ENCODE data around the gene MOSMO. TPM values are rescaled to one million over a fixed set of nuclear protein-coding genes. Genes with fewer than 3 reads are reported as not detected.

MOSMO gene
- total RNA-seq: 10 to 100 TPM; 10.9 to 14.2 TPM

DNA sequence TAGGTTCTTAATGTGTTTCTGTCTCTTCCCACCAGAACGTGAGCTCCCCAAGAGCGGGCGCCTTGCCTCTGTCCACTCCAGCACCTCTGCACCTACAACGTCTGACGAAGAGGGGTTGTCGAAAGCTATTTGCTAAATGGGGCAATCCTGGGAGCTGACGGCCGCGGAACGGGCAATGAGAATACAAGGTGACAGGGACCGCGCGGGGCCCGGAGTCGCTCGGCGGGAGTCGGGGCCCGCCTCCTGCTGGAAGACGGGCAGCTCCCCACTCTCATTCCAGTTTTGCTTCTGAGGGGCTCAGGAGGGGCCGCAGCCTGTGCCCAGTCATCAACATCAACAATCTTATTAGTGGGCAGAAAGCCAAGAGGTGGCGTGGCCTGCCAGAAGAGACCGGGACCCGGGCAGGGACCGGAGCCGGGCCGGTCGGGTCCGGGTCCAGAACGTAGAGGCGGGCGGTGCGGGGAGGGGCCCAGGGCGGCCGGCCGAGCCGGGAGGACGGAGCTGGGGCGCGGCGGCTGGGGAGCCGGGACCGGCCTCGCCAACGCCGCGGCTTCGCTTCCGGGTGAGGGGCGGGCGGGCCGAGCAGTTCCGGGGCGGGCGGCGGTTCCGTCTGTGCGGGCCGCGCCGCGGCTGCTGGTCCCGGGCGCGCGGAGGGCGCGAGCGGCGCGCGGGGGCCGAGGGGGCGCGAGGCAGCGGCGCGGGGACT is at the start of gene MOSMO:
Gene MOSMO (plus strand): TSS at position 603 of the 706 bp plus-strand sequence. CDS start 191 bp downstream, outside the sequence.
- Mint-ChIP-seq H3K4me1 (peaks cover 25% of the 10 kb centered on the region), H3K27ac (peak within 1 kb of the TSS; percentile 89), H3K27me3 (no peaks in the 10 kb centered on the region), H3K4me3 (peak within 1 kb of the TSS; percentile 94), H3K9me3 (no peaks in the 10 kb centered on the region), H3K36me3 (ENCODE audit: low read depth) (no peaks in the 10 kb centered on the region)
- ATAC-seq (replicated peaks): peak; percentile 96

DNA sequence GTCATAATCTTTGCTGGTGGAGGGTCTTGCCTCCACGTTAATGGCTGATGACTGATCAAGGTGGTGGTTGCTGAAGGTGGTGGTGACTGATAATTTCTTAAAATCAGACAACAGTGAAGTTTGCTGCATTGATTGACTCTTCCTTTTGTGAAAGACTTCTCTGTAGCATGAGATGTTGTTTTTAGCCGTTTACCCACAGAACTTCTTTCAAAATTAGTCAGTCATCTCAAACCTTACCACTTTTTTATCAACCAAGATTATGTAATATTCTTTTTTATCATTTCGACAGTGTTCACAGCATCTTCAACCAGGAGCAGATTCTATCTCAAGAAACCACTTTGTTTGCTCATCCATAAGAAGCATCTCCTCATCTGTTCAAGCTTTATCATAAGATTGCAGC is 48.9 kb upstream of the MOSMO start:
- Mint-ChIP-seq H3K27me3 (no peaks in the 10 kb centered on the region), H3K4me1 (peaks cover 9% of the 10 kb centered on the region), H3K4me3 (no peak overlapping the region), H3K36me3 (ENCODE audit: low read depth) (peaks cover 89% of the 10 kb centered on the region), H3K9me3 (no peaks in the 10 kb centered on the region), H3K27ac (peak overlapping the region; percentile 5)
- peak; percentile 84 for ATAC-seq (replicated peaks)

DNA sequence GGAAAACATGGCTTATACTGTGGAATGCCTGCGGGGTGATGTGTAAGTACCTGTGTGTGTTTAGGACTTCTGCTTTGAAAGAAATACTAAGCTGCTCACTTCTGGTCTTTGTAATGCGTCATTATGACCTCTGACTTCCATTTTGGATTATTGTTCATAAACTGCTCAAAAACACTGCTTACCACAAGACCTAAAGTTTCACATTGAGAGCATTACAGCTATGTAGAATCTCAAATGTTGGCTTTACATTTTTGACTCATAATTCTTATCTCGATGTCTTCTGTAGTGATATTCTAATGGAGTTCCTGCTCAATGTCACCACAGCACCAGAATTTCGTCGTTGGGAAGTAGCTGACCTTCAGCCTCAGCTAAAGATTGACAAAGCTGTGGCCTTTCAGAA is 45.4 kb upstream of the MOSMO start:
- Mint-ChIP-seq H3K9me3 (no peaks in the 10 kb centered on the region), H3K36me3 (ENCODE audit: low read depth) (peaks cover 98% of the 10 kb centered on the region), H3K4me3 (no peak overlapping the region), H3K27ac (no peak overlapping the region), H3K4me1 (peaks cover 6% of the 10 kb centered on the region), H3K27me3 (no peaks in the 10 kb centered on the region)
- ATAC-seq (replicated peaks): peak; percentile 53

DNA sequence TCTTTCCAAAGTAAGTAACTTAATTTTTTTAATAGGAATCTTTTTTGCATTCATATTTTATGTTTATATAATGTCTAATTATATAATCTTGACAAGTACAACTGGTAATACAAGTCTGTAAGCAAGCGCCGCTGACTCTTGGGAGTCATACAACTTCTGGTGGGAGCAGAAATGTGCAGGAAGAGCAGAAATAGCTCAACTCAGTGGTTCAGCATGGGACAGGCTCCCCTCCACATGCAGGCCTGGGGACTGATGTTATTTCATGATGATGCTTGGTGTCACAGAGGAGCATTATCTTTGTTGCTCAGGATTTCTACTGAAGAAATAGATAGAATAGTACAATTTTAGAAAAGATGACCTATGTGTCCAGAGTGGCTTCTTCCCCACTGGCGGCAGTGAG is 44.0 kb upstream of the MOSMO start:
- no peaks in the 10 kb centered on the region for H3K9me3 Mint-ChIP-seq
- H3K36me3 Mint-ChIP-seq (ENCODE audit: low read depth): peaks cover 98% of the 10 kb centered on the region

DNA sequence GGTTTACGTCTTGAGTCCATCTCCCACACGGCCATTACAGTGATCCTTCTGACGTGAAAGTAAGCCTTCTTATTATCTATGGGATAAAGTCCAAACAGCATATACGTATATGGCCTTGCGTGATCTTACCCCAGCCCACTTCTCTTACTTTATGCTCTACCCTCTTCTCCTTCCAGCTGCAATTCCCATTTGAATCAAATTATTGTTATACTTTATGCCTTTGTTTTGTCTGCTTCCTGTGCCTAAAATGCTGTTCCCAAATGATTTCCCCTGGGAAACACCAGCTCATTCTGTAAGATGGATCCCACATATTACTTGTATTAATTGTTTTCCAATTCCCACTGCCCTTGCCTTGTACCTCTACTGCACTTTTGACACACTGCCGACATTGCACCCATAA is 43.6 kb upstream of the MOSMO start:
- Mint-ChIP-seq H3K4me1 (peaks cover 2% of the 10 kb centered on the region), H3K9me3 (no peaks in the 10 kb centered on the region), H3K27me3 (no peaks in the 10 kb centered on the region), H3K36me3 (ENCODE audit: low read depth) (peaks cover 98% of the 10 kb centered on the region), H3K27ac (no peak overlapping the region), H3K4me3 (no peak overlapping the region)
- ATAC-seq (replicated peaks): no peak

More for the DNA sequence above, 44.0 kb upstream of the MOSMO start:
- no peaks in the 10 kb centered on the region for H3K27me3 Mint-ChIP-seq
- H3K27ac Mint-ChIP-seq: no peak overlapping the region
- peaks cover 6% of the 10 kb centered on the region for H3K4me1 Mint-ChIP-seq
- ATAC-seq (replicated peaks): no peak
- no peak overlapping the region for H3K4me3 Mint-ChIP-seq

DNA sequence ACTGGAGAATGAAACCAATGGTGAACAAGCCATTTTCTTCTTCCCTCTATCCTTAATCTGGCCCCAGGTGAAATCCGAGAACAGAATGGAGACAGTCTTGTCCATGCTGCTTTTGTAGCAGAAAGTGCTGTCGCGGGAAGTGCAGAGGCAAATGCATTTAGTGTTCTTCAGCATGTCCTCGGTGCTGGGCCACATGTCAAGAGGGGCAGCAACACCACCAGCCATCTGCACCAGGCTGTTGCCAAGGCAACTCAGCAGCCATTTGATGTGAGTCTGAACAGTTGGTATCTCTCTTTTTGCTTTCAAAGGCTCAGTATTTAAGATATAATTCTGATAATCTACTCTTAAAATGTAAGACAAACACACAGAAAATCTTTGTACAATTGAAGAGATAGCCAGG is 36.1 kb upstream of the MOSMO start:
- ATAC-seq (replicated peaks): no peak
- Mint-ChIP-seq H3K36me3 (ENCODE audit: low read depth) (peaks cover 60% of the 10 kb centered on the region), H3K4me1 (no peaks in the 10 kb centered on the region), H3K27me3 (no peaks in the 10 kb centered on the region), H3K9me3 (no peaks in the 10 kb centered on the region), H3K4me3 (no peak overlapping the region), H3K27ac (no peak overlapping the region)

DNA sequence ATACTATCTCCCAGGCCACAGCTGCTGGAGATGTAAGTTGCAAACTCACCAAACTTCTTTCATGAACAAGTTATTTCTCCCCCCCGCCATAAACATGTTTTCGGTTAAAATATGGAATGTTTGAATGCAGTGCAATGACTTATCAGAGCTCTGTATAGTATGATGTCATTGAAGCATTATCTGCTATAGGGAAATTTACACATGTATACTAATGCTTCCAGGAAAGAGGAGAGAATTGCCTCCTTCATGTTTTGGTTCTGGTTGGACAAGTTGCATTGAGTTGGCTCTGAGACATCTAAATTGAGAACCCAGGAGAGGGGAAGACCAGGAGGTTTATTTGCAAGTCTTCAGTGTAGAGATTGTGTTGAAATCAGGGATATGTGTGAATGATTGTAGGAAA is 34.0 kb upstream of the MOSMO start:
- ATAC-seq (replicated peaks): no peak
- no peak overlapping the region for H3K4me3 Mint-ChIP-seq
- no peak overlapping the region for H3K27ac Mint-ChIP-seq
- peaks cover 39% of the 10 kb centered on the region for H3K36me3 Mint-ChIP-seq (ENCODE audit: low read depth)
- no peaks in the 10 kb centered on the region for H3K9me3 Mint-ChIP-seq
- no peaks in the 10 kb centered on the region for H3K4me1 Mint-ChIP-seq
- H3K27me3 Mint-ChIP-seq: no peaks in the 10 kb centered on the region

DNA sequence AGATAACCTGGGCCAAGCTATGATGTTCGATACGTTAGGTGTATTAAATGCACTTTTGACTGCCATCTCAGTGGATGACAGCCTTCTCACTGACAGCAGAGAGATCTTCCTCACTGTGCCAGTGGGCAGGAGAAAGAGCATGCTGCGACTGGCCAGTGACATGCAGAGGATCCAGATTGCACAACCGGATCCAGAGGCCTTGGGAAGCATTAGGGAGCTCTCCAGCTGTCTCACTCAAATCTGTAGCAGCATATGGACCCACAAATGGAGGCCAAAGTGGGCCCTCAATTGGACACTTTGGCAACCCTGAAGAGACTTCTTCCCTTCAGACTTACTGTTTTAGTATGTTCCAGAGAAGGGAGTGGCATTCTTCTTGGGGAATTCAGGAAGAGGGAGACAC is 27.9 kb upstream of the MOSMO start:
- no peaks in the 10 kb centered on the region for H3K9me3 Mint-ChIP-seq
- H3K4me1 Mint-ChIP-seq: no peaks in the 10 kb centered on the region
- ATAC-seq (replicated peaks): no peak
- no peaks in the 10 kb centered on the region for H3K36me3 Mint-ChIP-seq (ENCODE audit: low read depth)
- no peak overlapping the region for H3K27ac Mint-ChIP-seq
- no peaks in the 10 kb centered on the region for H3K27me3 Mint-ChIP-seq
- no peak overlapping the region for H3K4me3 Mint-ChIP-seq

DNA sequence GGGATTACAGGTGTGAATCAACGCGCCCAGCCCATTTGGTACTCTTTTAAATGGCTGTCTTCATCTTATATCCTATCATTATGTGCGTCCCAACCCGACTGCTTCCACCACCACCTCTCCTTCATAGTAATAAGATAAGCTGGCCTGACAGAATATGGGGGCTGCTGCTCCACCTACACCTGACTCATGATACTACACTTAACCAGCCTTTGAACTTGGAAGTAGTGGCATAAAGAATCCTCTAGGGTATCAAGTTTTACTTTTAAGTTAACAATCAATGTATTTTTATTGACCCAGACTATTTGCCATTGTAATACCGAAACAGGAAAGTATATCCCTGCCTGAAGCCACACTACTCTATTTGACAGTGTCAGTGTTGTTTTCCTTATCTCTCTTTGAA is 25.8 kb upstream of the MOSMO start:
- H3K4me1 Mint-ChIP-seq: peaks cover 5% of the 10 kb centered on the region
- H3K27ac Mint-ChIP-seq: peak overlapping the region; percentile 17
- no peaks in the 10 kb centered on the region for H3K27me3 Mint-ChIP-seq
- ATAC-seq (replicated peaks): no peak
- no peak overlapping the region for H3K4me3 Mint-ChIP-seq
- H3K36me3 Mint-ChIP-seq (ENCODE audit: low read depth): peaks cover 18% of the 10 kb centered on the region
- H3K9me3 Mint-ChIP-seq: no peaks in the 10 kb centered on the region

DNA sequence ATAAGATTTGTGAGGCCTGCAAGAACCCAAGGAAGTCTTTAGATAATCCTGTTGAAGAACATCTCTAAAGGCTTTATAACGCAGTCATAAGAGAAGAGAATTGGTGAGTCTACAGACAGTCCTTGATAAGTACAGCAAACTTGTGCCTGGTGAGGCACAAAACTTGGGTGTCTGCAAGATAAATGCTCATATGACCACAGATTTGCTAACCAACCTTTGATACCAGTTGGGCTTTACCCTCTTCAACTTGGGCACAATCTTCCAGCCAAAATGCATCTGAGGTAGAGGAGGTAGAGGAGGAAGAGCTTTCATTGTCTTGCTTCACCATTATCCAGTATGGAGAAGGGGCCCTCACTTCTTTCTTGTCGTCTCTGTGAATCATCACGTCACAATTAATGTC is 23.8 kb upstream of the MOSMO start:
- Mint-ChIP-seq H3K4me1 (peaks cover 5% of the 10 kb centered on the region), H3K36me3 (ENCODE audit: low read depth) (peaks cover 18% of the 10 kb centered on the region), H3K4me3 (no peak overlapping the region), H3K27me3 (no peaks in the 10 kb centered on the region), H3K9me3 (no peaks in the 10 kb centered on the region), H3K27ac (no peak overlapping the region)
- ATAC-seq (replicated peaks): no peak

DNA sequence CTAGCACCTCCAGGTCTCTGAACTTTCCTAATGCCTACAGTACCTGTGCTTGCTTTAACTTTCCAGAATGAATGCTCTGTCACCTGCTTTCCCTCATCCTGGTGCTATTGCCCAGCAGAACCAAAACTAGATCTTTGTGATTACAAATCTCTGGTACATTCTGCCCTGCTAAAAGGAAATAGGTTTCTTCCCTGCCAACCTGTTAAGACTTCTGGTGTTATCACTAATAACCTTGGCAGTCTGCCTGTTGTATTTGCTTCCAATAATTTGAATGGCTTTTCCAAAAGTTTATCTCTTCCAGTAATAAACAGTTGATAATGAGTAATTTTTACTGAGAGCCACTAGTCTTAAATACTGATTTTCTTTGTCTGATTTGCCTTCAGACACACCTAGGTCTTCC is 22.4 kb upstream of the MOSMO start:
- H3K36me3 Mint-ChIP-seq (ENCODE audit: low read depth): peaks cover 18% of the 10 kb centered on the region
- no peak overlapping the region for H3K4me3 Mint-ChIP-seq
- peaks cover 14% of the 10 kb centered on the region for H3K4me1 Mint-ChIP-seq
- H3K9me3 Mint-ChIP-seq: no peaks in the 10 kb centered on the region
- H3K27ac Mint-ChIP-seq: peak overlapping the region; percentile 23
- no peaks in the 10 kb centered on the region for H3K27me3 Mint-ChIP-seq
- no peak for ATAC-seq (replicated peaks)

DNA sequence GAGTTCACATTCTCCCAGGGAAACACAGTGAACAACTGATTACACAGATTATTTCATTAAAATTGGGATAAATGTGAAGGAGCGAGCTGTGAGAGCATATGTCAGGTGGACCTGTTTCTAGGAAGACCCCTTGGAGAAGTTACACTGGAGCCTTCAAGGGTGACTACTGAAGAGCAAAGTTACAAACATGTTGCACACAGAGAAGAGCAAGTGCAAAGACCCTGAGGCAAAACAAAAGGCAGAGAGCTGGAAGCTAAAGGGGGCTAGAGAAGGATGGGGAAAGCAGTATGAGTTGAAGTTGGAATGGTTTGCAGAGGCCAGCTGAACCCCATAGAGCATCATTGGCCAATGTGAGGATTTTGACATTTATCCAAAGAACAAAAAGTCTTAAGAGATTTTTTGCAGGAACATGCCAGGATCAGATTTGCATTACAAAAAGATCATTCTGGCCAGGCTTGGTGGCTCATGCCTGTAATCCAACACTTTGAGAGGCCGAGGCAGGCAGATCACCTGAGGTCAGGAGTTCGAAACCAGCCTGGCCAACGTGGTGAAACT is 21.1 kb upstream of the MOSMO start:
- no peak overlapping the region for H3K4me3 Mint-ChIP-seq
- H3K27ac Mint-ChIP-seq: peak overlapping the region; percentile 20
- ATAC-seq (replicated peaks): no peak
- peaks cover 21% of the 10 kb centered on the region for H3K4me1 Mint-ChIP-seq
- peaks cover 18% of the 10 kb centered on the region for H3K36me3 Mint-ChIP-seq (ENCODE audit: low read depth)
- H3K9me3 Mint-ChIP-seq: no peaks in the 10 kb centered on the region
- no peaks in the 10 kb centered on the region for H3K27me3 Mint-ChIP-seq

DNA sequence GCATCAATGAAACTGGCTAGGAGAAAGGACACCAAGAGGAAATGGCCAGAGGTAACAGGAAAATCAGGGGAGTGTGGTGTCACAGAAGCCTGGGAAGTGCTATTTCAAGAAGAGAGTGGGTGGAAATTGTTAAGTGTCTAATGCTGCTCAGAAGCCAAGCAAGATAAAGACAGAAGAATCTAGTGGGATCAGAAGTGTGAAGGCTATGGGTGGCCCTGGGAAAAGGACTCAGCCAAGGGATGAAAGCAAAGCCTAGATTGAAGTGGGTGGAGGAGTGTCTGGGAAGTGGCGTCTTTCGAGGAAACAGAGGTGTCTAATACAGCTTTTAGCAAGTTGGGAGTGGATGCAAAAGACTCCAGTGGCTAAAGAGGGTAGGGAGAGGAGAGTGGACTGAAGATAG is 20.4 kb upstream of the MOSMO start:
- Mint-ChIP-seq H3K27ac (no peak overlapping the region), H3K4me3 (no peak overlapping the region), H3K4me1 (peaks cover 23% of the 10 kb centered on the region), H3K9me3 (no peaks in the 10 kb centered on the region), H3K36me3 (ENCODE audit: low read depth) (peaks cover 18% of the 10 kb centered on the region), H3K27me3 (no peaks in the 10 kb centered on the region)
- no peak for ATAC-seq (replicated peaks)

DNA sequence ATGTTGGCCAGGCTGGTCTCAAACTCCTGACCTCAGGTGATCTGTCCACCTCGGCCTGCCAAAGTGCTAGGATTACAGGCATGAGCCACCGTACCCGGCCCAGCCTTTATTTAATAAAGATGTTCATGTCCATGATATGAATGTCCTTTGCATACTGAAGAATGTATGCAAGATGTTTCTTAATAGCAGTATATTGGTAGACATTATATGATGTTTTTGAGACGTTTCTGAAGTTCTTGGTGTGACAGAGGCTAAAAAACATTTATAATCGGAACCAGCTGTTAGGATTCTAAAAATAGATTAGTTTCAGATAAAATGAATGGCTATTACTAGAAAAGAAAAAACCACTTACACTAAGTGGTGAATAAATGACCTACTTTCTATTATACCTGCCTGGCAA is 18.8 kb upstream of the MOSMO start:
- H3K4me1 Mint-ChIP-seq: peaks cover 28% of the 10 kb centered on the region
- H3K36me3 Mint-ChIP-seq (ENCODE audit: low read depth): peaks cover 18% of the 10 kb centered on the region
- no peaks in the 10 kb centered on the region for H3K9me3 Mint-ChIP-seq
- ATAC-seq (replicated peaks): no peak
- H3K27ac Mint-ChIP-seq: no peak overlapping the region
- no peaks in the 10 kb centered on the region for H3K27me3 Mint-ChIP-seq
- H3K4me3 Mint-ChIP-seq: no peak overlapping the region

DNA sequence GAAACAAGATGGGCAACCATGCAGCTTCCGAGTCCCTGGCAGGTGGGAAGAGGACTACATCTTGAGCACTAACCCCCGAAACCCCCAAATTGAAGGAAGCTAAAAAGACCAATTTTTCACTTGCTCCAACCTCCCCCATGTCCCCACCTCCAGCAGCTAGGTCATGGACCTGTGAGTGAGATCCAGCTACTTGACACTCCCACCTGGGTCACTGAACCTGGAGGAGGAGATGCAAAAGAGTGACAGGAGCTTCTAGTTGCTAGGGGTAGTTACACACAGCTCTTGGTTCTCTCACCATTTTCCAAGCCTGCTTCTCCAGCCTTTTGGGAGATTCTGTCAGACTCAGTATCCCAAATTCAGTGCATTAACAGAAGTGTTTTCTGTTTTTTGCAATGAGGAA is 18.2 kb upstream of the MOSMO start:
- Mint-ChIP-seq H3K9me3 (no peaks in the 10 kb centered on the region), H3K27ac (no peak overlapping the region), H3K27me3 (no peaks in the 10 kb centered on the region), H3K4me1 (peaks cover 28% of the 10 kb centered on the region), H3K36me3 (ENCODE audit: low read depth) (peaks cover 18% of the 10 kb centered on the region), H3K4me3 (no peak overlapping the region)
- ATAC-seq (replicated peaks): no peak
